Activated naive CD4-positive, alpha-beta T cell (primary cell): ENCODE measurements around the gene FAM174C.

Source experiments
- DNase-seq, 4 experiments: peaks; one replicate each; lab custom pipeline; 2025; lab: John Stamatoyannopoulos, UW

The FAM174C gene

DNA sequence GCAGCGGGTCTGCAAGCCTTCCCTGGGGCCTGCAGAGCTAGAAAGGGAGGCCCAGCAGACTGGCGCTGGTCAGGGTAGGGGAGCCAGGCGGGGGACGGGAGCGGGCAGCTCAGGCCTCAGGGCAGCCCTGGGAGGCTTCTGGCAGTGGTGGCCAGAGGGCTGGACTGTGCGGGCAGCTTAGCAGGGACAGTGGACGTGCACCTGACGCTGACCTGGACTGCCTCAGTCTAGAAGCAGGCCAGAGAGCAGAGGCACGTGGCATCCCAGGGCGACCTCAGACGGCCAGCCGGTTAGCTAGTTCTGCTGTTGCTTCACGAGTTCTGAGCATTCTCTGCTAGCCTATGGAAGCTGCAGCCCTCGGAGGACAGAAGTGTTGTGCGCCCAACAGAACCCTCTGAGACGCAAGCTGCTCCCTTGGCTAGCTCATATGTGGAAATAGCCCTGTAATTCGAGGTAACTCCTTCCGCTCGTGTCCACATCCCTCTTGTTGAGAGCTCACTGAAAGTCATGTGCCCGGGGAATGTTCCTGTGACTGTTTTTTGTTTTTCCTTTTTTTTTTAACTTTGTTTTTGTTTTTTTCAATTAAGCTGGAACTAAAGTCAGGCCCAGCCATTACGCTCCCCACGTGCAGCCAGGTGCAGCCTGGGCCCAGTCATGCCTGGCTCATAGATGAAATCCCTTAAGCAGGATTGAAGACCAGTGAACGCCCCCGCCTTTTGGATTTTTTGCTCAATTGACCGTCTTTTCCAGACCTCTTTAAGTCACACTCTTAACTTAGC is 1.9 kb upstream of the FAM174C start:
- no peak for DNase-seq

DNA sequence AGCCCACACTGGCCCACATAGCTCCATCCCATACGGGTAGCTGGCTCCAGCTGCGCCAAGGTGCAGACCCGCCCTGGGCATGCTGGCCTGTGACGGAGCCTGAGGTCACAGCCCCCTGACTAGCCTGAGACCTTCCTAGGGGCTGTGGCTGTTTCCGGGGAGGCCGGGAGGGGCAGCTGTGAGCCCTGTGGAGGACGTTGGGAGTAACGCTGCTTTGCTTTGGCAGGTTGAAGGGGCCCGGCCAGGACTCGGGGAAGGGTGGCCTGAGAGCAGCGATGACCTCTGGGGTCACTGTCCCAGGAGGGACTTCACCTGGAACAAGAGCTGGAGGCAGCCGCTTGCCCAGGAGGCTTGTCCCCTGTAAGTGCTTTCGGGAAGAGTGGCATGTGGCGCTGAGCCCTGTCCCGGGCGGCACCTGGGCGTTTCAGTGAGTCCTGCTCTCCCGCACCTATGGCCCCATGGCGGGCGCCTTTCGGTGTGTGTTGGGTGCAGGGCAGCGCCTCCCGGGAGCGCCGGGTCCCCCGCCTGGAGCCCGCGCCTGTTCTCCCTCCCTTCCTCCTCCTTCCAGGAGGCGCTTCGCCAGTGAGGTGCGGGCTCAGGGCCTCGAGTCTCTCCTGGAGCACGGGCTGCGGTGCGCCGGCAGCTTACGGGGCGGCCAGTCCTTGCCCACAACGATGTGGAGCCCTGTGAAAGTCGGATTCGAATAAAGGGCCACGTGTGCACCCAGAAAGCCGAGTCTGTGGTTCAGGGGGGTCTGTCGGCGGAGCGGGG is 1.1 kb upstream of the FAM174C start:
- DNase-seq, result no peak

DNA sequence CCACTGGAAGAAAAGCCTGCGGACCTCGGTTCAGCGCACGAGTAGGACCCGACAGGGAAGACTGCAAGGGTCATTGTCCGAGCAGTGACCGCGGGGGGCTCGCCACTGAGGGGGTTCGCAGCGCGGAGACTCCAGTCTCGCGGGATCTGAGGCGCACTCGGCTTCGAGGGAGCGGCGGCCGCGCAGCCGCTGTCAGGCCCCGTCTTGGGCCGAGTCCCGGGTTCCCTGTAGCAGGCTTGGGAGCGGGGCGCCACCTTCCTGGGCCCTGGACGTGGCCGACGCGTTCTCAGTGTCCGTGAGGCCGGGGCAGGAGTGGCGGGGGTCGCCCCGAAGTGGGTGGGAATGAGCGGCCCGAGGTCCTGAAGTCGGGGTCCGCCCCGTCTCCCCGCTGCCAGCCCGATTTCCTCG is 474 bp upstream of the FAM174C start:
- no peak for DNase-seq

DNA sequence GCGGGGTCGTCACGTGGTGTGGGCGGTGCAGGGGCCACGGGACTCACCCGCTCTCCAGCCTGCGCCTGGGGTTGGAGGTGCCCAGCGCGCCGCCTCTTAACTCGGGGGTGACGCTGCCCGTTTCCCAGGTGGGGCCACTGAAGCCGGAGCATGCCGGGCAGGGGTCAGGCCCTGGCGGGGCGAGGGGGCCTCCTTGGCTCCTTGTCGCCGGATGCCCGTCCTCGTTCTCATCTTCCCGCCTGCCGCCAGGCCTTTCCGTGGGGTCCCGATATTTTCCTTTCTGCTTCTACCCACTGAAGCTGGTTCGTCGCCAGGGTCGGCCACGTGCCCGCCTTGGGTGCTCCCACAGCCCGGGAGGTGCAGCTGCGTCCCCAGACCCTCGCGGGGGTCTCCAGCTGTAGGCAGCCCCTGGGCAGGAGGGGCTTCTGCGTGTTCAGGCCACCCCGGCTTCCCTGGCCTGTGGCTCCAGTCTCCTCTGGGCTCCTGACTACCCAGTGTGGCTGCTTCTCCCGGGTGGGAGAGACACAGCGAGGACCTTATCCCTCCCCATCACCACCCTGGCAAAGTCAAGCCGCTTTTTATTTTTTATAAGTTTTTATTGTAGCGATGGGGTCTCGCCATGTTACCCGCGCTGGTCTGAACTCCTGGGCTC is 772 bp downstream of the FAM174C start:
- no peak for DNase-seq

DNA sequence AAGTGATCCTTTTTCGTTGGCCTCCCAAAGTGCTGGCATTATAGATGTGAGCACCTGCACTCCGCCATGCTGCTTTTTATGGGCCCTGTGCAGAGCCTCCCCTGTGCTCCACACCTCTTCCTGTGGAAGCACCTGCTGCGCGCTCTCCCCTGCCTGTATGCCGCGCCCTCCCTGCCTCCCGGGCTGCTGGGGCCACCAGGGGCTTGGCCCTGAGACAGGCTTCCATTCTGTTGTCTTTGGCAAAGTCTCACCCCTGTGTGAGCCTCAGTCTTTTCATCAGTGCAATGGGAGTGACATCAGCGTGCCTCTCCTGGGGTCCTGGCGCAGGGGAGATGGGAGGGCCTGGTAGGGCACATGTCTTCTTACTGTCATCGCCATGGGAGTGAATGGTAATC is 1.3 kb downstream of the FAM174C start:
- no peak for DNase-seq

DNA sequence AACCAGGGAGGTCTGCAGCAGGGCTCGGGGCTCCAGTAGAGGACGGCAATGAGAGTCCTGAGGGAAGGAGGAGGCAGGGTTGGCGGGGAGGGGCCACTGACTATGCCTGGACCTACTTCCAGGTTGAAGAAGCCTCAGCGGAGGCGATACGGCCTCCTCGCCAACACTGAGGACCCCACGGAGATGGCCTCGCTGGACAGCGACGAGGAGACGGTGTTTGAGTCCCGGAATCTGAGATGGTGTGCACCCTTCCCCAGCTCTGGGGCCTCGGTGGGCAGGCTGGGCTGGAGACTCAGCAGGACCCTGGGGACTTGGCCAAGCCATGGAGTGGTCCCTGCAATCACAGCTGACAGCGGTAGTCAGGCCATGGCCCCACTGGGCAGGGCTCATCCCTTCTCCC is 1.7 kb downstream of the FAM174C start:
- no peak for DNase-seq

DNA sequence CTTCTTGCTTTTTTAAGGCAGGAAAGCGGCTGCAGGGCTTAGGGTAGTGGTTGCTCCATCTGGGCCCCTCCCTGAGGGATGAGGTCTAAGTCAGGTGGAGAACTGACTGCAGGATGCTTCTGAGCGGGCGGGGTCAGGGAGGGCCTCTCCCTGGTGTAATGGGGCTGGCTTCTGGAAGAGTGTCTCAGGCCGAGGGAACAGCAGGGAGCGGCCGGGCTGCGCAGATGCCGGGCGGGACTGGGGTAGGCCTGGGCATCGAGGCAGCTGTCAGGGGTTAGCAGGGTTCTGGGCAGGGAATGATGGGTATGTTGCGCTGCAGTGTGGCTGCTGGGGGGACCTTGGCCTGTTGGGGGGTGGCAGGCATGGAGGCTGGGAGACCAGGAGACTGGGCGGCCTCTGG is 2.7 kb downstream of the FAM174C start:
- no peak for DNase-seq

DNA sequence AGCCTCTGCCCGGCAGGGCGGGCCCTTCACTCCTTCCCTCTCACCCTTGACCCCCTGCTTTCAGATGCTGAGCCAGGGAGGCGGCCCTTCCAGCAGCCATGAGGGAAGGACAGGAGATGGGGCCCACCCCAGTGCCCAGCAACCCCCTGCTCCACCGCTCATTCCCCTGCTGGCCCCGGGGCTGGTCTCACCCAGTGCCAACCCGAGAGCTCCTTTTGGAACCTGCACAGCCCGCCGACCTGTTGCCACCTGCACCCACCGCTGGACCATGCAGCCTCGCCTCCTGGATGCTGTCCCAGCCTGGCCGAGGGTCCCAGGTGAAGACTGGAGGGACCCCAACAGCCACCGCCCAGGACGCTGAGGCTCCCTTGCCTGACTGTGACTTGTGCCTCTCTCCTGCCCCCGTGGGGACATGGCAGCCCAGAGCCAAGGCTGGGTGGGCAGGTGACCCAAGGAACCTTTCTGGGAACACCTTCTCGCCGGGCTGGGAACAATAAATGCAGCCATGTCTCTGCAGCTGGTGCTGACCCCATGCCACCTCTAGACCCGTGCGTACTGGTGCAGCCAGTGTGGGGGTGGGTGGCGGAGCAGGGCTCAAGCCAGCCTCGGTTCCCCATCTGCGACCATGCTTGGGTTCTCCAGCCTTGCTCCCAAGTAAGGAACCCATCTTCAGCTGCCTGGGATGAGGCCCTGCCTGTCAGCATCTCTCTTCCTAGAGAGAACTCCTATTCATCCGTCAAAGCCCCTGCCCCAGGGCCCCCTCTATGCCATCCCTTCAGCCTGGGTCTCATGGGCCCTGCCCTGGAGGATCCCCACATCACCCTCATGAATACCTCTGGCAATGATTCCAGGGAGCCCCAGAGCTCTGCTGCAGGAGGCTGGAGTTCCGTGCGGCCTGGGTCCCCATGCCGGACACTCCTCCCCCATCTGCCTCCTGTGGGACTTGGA is 3.7 kb downstream of the FAM174C start:
- DNase-seq, result no peak

DNA sequence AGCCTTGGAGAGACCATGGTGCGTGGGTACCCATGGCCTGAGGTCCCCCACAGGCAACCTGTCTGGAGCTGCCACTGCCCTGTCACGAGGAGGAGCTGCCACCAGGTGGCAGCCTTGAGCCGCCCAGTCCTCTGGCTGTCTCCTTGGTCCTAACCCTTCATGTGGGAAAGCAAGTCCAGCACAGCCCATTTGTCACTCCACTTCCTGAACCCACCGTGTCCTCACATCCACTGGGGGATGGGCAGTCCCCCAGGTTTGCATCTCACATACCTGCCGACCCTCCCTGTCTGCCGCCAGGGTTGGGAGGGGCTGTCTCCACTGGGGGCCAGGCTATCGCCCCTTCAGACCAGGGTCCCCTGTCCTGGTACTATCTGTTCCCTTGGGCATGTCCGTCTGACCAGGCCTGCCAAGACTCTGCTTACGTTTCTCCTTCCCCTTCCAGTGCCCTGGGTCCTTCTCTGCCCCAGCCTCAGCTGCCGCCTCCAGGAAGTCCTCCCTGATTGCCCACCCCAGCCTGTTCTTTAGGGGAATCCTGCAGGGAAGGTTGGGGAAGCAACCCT is 4.5 kb downstream of the FAM174C start:
- DNase-seq, result peak; percentile 49 to 69 (median 58)

DNA sequence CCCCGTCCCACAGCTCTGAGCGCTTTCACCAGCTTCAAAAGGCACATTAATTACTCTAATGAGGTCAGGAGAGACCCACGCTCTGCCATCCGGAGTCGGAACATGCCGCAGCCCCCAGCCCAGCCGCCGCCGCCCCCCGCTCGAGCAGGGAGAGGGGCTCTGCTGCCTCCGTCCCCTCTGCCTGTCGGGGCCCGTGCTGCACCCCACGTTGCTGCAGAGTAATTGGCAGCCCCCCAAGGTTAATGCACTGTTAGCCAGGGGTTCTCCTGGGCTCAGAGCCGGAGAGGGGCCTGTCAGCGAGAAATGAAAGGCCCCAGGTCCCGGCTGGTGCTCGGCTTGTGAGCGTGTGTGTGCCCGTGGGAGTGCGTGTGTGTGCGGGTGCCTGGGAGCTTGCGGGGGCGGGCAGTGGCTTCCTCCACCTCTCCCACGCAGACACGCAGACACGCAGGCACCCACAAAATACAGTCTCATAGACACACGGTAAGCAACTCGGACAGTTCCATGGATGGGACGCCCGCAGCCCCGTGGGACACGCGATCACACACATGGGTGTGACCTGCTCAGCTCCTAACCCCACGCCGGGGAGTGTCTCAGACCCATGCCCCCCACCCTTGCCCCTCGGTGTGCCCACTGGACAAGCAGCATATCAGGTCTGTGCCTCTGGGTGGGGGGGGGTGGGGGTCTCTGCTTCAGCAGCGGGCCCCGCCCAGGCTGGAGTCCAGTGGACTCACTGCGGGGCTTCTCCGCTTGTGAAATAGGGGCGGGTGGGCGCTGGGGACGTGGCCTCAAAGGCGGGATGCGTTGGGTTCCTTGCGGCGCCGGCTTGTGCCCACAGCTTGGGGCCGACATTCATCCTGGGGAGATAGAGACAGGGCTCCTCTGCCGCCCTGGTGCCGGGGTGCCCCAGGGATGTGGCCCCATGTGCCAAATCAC is 5.6 kb downstream of the FAM174C start:
- DNase-seq, result no peak

DNA sequence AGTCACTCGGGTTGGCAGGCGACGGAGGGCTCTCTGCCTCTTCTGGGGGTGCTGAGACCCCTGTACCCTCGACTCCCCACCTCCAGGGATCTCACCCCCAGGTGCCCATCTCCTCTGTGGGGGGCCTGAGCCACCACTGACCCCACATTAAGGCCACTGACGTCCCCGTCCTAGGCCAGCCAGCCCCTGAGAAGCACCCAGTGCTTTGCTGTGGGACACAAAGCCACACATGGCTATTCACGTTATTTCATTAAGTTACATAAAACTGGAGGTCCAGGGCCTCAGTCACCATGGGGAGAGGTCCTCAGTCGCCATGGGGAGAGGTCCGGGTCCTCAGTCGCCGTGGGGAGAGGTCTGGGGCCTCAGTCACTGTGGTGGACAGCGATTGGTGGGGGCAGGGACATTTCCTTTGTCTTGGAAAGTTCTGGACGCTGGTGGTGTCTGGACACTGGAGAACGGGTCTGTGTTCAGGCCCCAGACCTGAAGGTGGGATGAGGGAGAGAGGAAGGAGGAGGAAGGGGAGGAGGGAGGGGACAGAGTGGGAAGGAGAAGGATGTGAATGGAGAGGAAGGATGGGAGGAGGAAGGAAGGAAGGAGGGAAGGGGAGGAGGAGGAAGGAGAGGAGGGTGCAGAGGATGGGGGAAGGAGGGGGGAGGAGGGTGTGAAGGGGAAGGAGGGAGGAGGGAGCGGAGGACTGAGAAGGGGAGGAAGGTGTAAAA is 6.4 kb downstream of the FAM174C start:
- no peak for DNase-seq

DNA sequence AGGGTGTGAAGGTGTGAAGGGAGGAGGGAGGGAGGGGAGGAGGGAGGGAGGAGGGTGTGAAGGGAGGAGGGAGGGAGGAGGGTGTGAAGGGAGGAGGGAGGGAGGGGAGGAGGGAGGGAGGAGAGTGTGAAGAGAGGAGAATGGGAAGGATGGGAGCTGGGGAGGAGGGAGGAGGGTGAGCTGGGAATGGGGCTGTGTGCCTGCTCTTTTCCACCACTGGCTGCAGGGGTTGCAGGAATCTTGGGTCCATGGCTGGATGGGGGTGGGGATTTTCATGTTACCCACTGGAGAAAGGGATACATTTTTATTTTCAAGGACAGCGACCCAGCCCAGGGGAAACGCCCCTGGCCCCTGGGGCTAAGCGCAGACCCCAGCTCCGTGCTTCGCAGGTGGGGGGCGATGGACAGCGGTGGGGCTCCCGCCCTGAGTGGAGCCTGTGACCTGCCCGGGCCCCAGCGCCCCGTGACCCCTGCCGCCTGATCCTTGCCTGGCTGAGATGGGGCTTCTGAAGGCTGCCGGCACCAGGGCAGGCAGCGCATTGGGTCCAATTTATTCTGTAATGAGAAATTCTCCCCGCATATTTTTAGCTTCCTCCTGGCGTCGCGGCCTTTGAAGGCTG is 7.4 kb downstream of the FAM174C start:
- DNase-seq, result no peak

DNA sequence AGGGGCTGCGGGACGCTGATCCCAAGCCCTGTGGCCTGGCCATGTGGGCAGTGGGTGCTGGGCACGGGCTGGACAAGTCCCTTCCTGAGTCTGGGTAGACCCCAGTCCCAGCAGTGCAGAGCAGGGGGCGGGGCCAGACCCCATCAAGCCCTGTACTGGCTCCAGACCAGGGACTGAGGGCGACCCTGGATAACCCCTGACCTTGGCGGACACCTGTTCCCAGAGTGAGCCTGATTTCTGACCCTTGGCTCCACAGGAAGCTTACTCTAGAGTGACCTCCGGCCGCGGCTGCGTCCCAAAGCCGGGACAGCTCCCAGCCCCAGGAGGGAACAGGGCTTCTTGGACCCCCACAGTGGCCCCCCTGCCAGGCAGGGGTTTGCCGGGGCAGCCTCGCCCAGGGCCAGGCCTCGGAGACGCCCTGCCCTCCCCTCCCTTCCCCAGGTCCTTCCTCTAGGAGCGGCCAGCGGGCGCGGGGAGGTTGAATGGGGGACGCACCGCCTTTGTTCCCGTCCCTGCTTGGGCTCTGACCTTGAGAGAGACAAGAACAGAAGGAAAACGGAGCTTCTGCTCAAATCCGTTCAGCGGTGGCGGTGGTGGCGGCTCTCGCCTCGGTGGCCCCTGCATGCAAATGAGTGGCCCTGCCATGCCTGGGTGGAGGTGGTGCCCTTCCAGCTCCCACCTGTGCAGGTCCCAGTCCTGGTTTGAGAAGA is 8.0 kb downstream of the FAM174C start:
- no peak for DNase-seq

DNA sequence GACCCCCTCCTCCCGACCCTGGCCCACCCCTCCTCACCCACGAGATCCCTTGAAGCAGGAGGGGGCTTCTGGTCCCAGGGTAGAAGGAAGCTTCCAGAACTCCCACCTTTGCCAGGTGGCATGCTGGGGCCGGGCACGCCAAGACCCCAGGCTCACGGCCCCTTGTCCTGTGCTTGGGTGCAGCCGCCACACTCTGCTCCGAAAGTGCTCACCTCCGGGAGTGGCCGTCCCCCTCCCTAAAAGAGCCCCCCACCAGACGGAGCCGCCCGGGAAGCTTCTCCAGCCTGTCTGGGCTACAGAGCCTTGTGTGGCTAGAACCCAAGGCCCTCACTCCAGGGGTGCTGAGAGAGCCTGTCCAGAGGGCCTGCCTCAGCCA is 8.6 kb downstream of the FAM174C start:
- no peak for DNase-seq

DNA sequence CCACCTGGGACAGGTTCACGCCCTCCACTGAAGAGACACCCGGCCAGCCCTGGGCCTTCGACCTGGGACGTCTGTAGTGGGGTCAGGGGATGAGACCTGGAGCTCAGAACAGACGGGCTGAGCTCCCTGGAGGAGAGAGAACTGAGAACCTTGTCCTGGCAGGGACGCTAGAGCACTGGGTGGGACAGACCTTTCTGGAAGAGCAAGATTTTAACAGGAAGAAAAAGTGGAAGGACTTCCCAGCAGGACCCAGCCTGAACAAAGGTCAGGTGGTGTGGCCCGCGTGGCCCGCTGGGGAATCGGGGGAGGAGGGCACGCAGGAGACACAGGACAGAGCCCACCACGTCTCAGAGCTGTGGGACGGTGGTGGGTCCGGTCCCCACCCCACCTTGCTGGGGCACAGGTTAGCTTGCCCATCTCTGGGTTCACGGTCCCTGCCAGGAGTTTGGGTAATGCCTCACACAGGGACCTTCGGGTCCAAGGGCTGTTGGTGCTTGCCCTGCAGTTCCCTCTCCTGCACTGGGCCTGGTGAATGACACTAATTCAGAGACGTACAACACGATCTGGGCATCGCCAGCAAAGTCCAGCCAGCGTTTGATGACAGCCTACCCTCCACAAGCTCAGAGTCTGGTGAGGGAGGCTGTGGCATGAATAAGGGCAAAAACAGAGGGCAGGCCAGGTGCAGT is 9.1 kb downstream of the FAM174C start:
- no peak for DNase-seq

DNA sequence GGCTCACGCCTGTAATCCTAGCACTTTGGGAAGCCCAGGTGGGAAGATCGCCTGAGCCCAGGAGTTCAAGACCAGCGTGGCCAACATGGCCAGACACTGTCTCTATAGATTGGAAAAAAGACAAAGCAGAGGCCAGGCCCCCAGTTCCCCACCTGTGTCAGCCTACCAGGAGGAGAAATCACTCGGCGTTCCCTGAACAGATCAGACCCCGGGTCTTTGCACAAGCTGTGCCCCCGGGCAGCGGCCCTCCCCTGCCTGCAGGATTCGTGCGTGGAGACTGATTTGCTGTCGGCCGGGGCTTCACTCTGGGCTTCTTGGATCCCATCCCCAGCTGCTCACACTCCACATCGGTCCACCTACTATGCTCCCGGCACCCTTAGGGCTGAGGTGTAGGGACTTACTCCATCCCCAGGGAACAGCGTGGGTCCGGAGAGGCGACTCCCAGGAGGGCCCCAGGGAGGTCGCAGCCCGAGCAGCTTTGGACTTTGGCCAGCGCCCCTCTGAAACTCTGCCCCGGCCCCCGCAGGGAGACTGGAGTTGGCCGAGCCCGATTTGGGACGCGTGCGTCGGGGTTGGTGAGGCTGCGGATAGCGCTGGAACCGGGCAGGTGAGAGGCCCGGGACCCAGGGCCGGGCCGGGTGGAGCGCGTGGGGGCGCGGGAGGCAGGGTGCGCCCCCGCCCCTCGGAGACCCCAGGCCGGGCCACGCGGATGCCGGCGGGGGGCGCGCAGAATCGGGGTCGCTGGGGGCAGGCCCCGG is 9.8 kb downstream of the FAM174C start:
- DNase-seq, result no peak

DNA sequence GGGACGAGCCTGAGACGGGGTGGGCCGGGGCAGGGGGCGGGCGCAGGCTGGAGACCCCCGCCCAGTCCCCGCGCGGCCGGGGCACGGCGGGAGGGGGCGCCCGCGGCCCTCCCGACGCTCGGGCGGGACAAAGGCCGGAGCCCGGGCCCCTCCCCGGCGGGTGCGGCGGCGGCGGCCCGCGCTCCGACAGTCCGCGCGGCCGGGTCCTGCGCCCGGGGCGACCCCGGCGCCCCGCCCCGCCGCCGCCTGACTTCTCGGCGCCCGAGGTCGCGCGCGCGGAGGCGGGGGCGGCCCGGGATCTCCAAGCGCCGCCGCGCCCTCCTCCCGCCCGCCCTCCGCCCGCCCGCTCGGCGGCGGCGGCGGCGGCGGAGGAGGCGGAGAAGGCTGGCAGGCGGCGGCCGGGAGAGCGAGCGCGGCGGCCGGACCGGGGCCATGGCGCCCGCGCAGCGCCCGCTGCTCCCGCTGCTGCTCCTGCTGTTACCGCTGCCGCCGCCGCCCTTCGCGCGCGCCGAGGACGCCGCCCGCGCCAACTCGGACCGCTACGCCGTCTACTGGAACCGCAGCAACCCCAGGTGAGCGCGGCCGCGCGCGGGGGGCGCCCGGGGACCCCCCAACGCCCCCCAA is 10.5 kb downstream of the FAM174C start, which contains the start of gene EFNA2:
TSS of gene EFNA2 (plus strand) at position 137 of the 624 bp plus-strand sequence. CDS start at position 433, 296 bp downstream.
- DNase-seq, result no peak
